Measurements from ENCODE around the gene RNASE12.

DNA sequence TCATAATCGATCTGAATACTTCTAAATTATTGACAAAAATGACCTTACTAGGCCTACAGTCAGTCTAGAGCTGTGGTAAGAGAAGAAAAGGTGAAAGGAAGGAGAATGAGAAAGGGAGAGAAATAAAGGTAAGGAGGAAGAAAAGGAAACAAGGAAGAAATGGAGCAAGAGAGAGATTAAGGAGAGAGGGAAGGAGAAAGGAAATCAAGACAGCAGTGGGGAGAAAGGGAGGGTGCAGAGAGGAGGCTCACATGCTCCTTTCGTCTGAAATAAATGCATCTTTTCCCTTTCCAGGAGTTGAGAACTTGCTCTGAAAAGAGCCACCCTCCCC is 34.0 kb downstream of the RNASE12 start:
- TF ChIP-seq EZH2 (optimal IDR thresholded peaks at IDR 0.05; ENCODE audit: low read depth, low read length) (no peak), EZH2phosphoT487 (IDR thresholded peaks at IDR 0.05; ENCODE audit: low read length) (no peak)
- TF ChIP-seq, protein P1, sequence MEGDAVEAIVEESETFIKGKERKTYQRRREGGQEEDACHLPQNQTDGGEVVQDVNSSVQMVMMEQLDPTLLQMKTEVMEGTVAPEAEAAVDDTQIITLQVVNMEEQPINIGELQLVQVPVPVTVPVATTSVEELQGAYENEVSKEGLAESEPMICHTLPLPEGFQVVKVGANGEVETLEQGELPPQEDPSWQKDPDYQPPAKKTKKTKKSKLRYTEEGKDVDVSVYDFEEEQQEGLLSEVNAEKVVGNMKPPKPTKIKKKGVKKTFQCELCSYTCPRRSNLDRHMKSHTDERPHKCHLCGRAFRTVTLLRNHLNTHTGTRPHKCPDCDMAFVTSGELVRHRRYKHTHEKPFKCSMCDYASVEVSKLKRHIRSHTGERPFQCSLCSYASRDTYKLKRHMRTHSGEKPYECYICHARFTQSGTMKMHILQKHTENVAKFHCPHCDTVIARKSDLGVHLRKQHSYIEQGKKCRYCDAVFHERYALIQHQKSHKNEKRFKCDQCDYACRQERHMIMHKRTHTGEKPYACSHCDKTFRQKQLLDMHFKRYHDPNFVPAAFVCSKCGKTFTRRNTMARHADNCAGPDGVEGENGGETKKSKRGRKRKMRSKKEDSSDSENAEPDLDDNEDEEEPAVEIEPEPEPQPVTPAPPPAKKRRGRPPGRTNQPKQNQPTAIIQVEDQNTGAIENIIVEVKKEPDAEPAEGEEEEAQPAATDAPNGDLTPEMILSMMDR (IDR thresholded peaks at IDR 0.05; ENCODE audit: low read length), result no peak
